GM12875 (cell line): ENCODE results near the gene RAD9A.

Experiments used
- H3K4me3 ChIP-seq: one replicate; pipeline ENCODE4 v1.5.1; 2011; ENCODE audit warnings: low read depth, low read length, control low read depth
- TF ChIP-seq, protein P1 (sequence below): IDR thresholded peaks from 2 replicates; pipeline ENCODE4 v1.5.1; 2011; ENCODE audit warnings: low read depth, mild to moderate bottlenecking, control low read depth, inconsistent platforms, low read length, moderate library complexity, borderline replicate concordance; ENCODE audit not compliant: insufficient read depth

RAD9A gene

GRCh38 chr11:67387069-67387468, 4.7 kb upstream of the RAD9A start:
- TF ChIP-seq, protein P1, sequence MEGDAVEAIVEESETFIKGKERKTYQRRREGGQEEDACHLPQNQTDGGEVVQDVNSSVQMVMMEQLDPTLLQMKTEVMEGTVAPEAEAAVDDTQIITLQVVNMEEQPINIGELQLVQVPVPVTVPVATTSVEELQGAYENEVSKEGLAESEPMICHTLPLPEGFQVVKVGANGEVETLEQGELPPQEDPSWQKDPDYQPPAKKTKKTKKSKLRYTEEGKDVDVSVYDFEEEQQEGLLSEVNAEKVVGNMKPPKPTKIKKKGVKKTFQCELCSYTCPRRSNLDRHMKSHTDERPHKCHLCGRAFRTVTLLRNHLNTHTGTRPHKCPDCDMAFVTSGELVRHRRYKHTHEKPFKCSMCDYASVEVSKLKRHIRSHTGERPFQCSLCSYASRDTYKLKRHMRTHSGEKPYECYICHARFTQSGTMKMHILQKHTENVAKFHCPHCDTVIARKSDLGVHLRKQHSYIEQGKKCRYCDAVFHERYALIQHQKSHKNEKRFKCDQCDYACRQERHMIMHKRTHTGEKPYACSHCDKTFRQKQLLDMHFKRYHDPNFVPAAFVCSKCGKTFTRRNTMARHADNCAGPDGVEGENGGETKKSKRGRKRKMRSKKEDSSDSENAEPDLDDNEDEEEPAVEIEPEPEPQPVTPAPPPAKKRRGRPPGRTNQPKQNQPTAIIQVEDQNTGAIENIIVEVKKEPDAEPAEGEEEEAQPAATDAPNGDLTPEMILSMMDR = no peak

DNA sequence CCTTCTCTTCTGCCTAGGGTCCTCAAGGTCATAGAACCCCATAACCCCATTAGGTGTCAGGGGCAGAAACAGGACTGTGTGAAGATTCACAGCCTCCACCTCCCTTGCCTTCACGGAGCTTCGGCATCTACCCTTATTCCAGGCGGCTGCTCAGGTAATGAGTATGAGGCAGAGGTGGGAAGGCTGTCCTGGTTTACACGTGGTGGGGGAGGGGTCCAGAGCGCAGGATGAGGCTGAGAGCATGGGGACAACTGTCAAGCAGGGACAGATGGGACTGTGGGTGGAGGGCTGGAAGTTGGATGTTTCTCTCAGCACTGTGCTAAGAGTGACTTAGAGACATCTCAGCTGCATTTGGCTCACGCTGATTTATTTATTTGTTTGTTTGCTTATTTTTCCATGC, 4.3 kb upstream of the RAD9A start:
- TF ChIP-seq, protein P1 = no peak
- H3K4me3 ChIP-seq = no peak overlapping the region

More at GRCh38 chr11:67387069-67387468, 4.7 kb upstream of the RAD9A start:
- H3K4me3 ChIP-seq = no peak overlapping the region

DNA sequence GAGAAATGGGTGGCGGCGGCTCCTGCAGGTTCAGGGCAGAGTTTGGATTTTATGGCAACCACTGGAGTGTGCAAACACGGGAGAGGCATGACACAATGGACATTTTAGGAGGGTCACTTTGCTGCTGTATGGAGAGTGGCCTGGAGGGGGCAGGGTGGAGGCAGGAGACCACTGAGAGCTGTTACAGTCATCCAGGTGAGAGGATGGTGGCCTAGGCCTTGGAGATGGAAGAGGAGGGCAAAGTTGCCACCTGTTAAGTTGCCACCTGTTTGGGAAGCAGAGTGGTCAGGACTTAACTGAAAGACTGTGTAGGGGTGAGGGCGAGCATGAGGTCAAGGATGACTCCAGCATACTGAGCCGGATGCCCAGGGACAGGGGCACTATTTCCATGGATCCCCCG, 2.3 kb upstream of the RAD9A start:
- H3K4me3 ChIP-seq = no peak overlapping the region
- TF ChIP-seq, protein P1 = peak; percentile 72

DNA sequence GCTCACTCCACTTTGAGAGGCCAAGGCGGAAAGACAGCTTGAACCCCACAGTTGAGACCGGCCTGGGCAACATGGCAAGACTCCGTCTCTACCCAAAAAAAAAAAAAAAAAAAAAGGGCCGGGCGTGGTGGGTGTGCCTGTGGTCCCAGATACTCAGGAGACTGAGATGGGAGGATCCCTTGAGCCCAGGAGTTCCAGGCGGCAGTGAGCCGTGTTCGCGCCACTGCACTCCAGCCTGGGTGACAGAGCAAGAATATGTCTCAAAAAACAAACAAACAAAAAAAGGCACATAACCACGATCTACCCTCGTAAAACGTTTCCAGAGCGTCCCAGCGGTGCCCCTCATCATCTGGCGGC, 861 bp upstream of the RAD9A start:
- TF ChIP-seq, protein P1 = no peak
- H3K4me3 ChIP-seq = peak overlapping the region; percentile 93

GRCh38 chr11:67392183-67392715, 463 bp downstream of the RAD9A start:
- H3K4me3 ChIP-seq = peak overlapping the region; percentile 93
- TF ChIP-seq, protein P1 = no peak

GRCh38 chr11:67393437-67393836, 1.7 kb downstream of the RAD9A start:
- no peak overlapping the region for H3K4me3 ChIP-seq
- TF ChIP-seq, protein P1 = no peak

DNA sequence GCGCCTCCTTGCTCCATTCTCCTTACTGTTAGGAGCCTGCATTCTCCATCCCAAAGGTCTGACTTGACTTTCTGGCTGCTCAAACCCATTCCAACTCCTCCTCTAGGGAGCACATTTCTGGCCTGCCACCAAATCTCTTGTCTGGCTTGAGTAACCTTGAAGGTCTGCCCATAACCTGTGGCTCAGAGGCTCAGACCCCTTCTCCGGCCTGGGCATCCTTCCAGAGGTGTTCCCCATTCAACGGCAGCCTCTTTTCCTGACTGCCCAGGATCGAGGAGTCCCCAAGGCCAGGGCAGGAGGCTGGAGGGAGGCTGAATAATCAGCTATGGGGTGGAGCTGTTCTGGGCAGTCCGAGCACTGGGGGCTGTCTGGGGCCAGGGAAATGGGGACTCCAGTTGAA, 2.2 kb downstream of the RAD9A start:
- no peak overlapping the region for H3K4me3 ChIP-seq
- TF ChIP-seq, protein P1 = no peak
